Stimulated activated CD8-positive, alpha-beta memory T cell treated with anti-CD3 and anti-CD28 coated beads, Interleukin-12 subunit alpha, Interleukin-12 subunit beta, amount 100 ng/mL, for 24 hours (primary cell): Measurements from ENCODE around the gene HOXC9.
A peak's percentile ranks its signal among the peaks of the same experiment; 100 is the strongest.

Experiments
- DNase-seq: peaks from one replicate; pipeline ENCODE4 v3.0.0-alpha.2; 2020; ENCODE audit errors: extremely low read depth

HOXC9 gene

DNA sequence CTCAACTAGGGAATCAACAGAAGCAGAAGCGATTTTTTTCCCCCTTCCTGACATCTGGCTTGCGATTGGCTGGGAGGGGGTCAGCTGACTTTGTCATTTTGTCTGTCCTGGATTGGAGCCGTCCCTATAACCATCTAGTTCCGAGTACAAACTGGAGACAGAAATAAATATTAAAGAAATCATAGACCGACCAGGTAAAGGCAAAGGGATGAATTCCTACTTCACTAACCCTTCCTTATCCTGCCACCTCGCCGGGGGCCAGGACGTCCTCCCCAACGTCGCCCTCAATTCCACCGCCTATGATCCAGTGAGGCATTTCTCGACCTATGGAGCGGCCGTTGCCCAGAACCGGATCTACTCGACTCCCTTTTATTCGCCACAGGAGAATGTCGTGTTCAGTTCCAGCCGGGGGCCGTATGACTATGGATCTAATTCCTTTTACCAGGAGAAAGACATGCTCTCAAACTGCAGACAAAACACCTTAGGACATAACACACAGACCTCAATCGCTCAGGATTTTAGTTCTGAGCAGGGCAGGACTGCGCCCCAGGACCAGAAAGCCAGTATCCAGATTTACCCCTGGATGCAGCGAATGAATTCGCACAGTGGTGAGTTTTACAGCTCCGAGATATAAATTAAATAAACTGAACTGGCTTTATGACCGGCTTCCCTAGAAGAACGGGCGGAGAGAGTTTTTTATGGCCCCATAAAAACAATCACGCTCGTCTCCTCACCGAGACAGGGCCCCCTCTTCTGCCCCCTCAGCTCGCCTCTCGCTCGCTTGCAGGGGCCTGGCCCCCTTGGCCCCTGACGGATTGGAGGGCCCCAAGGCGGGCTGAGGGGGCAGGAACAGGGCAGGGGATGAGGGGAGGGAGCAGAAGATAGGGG is 28.6 kb downstream of the HOXC9 start, which contains the start of gene HOXC6:
HOXC6 (plus strand) TSS at position 127 of the 888 bp plus-strand sequence; CDS start at position 209, 82 bp downstream.
- no peak for DNase-seq

DNA sequence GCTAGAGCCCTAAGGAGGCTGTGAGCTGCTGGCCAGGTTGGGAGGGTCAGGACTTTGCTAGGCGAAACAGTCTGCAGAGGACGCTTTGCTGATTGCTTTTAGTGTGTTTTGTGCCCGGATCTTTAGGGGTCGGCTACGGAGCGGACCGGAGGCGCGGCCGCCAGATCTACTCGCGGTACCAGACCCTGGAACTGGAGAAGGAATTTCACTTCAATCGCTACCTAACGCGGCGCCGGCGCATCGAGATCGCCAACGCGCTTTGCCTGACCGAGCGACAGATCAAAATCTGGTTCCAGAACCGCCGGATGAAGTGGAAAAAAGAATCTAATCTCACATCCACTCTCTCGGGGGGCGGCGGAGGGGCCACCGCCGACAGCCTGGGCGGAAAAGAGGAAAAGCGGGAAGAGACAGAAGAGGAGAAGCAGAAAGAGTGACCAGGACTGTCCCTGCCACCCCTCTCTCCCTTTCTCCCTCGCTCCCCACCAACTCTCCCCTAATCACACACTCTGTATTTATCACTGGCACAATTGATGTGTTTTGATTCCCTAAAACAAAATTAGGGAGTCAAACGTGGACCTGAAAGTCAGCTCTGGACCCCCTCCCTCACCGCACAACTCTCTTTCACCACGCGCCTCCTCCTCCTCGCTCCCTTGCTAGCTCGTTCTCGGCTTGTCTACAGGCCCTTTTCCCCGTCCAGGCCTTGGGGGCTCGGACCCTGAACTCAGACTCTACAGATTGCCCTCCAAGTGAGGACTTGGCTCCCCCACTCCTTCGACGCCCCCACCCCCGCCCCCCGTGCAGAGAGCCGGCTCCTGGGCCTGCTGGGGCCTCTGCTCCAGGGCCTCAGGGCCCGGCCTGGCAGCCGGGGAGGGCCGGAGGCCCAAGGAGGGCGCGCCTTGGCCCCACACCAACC is 29.8 kb downstream of the HOXC9 start:
- no peak for DNase-seq

DNA sequence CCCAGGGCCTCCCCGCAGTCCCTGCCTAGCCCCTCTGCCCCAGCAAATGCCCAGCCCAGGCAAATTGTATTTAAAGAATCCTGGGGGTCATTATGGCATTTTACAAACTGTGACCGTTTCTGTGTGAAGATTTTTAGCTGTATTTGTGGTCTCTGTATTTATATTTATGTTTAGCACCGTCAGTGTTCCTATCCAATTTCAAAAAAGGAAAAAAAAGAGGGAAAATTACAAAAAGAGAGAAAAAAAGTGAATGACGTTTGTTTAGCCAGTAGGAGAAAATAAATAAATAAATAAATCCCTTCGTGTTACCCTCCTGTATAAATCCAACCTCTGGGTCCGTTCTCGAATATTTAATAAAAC is 30.5 kb downstream of the HOXC9 start:
- DNase-seq = no peak

DNA sequence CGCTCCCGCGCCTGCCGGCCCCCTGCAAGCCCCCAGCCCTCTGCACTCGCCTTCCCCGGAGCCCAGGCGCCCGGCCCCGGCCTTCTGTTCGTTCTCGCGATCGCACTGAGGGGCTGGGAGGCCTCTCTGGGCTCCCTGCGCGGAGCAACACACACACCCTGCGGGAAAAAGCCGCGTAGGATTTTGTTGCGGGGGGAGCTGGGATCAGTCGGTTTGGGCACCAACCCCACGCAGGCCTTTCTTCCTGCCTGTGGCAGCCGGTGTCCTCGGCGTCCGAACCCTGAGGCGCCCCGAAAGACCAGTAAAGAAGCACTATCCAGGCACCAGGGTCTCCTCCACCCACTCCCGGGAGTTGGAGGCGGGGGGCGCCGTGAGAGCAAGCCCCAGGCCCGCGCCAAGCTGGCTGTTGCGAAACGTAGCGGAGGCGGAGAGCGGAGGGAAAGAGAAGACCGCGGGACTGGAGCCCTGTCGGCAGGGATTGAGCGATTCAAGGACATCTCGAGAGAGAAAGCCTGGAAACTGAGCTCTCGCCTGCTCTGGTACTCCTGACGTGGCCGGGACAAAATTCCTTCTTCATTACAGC is 31.0 kb downstream of the HOXC9 start:
- DNase-seq = no peak

DNA sequence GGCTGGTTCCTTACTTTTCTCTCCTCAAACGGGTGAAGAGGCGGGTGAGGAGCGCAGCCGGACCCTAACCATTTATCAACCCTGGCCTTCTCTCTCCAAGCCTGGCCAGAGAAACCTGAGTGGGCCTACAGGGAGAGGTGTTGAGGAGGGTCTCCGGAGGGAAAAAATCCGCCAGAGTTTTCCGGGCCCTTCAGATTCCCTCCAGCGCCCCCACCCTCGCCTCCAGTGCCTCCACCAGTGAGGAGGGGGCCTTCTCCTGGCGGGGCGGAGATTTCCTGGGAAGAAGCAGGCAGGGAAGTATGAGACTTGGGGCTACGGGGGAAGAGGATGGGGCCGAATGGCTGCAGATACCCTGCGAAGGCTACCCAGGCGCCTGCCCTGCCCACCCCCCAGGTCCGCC is 31.5 kb downstream of the HOXC9 start:
- DNase-seq = no peak

DNA sequence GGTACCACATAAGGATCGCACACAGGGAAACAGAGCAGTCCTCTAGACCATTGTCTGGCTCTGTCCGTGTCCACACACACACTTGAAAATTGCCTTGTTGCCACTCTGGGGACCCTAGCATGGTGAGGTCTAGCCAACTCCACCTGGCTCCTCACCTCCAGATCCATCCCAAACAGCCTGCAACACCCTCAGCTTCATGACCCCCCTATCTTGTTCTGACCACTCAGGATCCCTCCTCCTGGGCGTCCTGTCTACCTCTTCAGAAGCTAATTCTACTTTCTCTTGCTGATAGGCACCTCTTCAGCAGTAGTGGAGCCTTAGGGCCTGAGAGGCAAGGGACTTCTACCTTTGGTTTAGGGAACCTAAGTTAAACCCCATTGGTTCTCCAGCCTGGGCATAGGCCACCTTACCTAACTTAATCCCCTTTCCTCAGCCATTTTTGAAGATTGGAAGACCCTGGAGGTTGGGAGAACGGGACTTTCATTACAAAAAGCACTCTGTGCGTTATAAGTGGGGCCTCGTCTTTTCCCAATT is 32.2 kb downstream of the HOXC9 start:
- DNase-seq = no peak

DNA sequence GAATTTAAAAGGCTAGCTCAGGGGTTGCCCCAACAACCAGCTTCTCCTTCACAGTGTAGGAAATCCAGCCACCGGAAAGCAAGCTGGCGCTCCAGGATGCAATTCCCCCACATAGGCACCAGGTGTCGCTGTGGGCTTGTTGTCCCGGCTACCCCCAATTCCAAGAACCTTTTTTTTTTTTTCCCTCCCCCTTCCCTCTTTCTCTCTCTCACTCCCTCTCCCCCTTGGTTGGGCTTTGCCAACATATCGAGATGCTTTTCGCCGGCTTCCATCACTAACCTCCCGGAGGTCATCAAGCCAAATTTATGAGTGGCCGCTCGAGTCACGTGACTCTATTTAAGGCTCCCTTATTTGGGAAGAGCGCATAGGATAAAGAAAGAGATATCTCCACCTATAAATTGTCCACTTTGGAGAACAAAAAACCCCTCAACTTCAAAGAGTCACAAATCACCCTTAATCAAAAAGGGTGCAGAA is 32.7 kb downstream of the HOXC9 start, which contains the start of gene HOXC5:
HOXC5 (plus strand) TSS at position 424 of the 474 bp plus-strand sequence. CDS start 73 bp downstream, outside the sequence.
- peak; percentile 17 for DNase-seq

DNA sequence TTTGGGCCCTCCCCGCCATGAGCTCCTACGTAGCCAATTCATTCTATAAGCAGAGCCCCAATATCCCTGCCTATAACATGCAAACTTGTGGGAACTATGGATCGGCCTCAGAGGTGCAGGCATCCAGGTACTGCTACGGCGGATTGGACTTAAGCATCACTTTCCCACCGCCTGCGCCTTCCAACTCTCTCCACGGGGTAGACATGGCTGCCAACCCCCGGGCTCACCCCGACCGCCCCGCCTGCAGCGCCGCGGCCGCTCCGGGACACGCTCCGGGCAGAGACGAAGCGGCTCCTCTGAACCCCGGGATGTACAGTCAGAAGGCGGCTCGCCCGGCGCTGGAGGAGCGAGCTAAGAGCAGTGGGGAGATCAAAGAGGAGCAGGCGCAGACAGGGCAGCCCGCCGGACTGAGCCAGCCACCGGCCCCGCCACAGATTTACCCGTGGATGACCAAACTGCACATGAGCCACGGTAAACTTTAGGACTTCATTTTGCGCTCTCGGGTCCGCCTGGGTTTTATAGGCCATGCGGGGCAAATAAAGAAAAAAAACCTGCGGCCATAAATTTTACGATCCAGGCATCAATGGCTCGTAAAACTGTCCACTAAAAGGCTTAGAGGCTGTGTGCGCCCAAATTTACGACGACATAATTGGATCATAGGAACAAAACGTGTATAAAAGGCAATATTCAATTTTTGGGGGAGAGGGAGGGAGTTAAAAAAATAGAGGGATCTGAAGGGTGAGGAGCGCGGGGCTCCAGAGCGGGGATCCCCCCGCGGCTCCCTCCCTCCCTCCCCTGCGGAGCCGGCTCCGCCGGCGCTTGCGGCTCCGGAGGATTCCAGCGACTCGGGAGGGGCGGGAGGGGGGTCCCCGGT is 33.4 kb downstream of the HOXC9 start:
- no peak for DNase-seq

DNA sequence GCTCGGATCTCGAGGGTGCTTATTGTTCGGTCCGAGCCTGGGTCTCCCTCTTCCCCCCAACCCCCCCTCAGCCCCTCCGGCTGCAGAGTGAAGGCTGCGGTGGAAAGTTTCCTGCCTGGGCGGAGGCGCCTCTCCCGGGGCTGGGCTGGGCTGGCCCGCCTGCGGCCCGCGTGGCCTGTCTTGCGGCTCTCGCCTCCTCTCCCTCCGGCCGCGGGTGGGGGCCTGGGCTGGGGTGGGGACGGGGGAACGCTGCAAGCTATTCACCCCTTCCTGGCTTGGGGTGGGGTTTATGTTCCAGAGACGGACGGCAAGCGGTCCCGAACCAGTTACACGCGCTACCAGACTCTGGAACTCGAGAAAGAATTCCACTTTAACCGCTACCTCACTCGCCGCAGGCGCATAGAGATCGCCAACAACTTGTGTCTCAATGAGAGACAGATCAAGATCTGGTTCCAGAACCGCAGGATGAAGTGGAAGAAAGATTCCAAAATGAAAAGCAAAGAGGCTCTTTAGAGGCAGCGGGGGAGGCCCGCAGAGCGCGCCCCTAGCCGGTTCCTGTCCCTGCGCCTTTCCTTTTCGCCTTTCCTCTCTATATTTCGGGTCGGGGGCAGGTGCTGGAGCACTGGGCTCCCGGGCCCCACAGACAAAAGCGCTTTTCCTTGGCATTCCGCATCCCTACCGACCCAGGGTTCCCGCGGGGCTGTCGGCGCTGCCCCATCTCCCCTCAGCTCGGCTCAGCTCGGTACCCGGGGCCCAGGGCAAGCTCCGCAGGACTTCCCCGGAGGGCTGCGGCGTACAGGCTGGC is 34.2 kb downstream of the HOXC9 start:
- no peak for DNase-seq

DNA sequence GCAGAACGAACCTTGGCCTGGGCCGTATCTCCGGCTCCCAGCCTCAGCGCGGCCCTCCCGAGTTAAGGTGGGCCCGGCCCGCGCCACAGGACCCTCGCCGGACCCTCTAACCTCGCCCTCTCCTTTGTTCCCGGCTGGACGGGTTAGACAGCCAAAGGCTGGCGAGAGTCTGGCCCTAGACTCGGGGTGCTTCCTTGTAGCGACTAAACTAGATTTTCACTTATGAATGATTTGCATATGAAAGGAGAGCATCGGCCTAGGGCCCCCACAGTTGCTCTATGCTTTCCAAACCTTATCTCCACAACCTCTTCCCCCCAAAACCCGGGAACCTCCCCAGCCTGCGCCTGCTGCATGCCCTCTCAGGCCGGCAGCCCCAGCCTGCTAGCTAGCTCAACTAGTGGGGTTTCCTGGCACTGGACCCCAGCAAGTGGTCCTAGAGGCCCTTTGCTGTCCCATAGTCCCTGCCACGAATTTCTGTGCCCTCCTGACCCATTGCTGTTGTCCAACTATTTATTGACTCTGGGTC is 34.9 kb downstream of the HOXC9 start:
- DNase-seq = no peak

DNA sequence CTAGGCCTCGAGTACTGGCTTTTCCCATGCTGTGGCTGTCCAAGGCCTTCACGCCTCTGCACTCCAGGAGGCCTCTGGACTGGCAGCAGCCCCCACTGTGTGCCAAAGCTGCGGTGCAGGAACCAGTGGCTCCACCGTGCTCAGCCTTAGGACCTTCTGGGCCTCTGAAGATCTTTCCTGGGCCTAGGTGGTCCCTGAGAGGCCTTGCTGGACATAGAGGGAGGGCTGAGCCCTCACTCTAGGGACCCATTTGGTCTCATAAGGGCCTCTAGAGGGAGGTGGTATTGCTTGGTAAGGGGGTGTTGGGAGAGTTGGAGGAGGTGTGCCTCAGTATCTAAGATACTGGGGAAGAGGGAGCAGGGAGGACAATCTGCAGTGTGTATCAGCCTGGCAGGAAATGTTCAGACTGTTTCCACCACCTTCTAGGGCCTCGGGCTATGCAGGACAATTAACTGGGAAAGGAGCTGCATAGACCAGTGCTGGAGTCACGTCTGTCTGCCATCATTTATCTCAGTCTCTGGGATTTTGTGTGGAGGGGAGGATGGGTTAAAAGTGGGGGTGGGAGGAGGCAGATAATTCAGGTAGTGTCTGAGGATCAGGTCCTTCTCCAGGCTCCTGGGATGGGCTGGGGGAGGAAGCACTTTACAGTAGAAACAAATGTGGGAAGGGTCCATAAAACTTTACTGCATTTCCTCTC is 35.8 kb downstream of the HOXC9 start:
- no peak for DNase-seq

DNA sequence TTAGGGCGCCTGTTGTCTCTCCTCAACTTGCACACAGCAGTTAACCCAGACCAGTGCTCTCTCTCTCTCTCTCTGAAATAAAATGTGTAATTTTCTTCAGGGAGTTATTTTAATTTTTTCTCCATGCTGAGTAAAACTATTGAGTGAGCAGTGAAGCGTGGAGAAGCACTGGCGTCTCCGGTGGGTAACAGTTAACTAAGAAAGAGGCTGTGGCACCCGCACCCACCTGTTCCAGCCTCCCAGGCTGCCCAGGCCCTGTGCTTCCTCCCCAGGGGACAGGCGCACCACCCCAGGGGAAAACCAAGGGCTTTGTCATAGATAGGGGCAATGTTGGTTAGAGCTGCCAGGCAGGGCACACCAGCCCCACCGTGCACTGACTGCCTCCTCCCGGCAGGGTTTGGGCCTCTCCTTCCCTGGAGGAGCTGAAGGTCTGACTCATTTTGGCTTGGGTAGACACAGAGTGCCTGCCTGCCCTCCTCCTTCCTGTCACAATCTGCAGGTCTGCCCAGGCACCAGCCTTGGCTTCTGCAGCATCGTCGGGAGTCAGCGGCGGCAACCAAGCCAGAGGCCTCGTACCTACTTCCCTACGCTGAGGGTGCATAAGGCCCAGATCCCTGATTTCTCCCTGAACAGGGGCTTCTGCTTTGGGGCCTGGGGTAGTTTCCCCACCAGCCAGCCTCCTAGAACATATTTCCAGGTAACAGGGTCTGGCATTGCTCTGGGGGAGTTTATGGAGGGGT is 36.8 kb downstream of the HOXC9 start:
- no peak for DNase-seq

DNA sequence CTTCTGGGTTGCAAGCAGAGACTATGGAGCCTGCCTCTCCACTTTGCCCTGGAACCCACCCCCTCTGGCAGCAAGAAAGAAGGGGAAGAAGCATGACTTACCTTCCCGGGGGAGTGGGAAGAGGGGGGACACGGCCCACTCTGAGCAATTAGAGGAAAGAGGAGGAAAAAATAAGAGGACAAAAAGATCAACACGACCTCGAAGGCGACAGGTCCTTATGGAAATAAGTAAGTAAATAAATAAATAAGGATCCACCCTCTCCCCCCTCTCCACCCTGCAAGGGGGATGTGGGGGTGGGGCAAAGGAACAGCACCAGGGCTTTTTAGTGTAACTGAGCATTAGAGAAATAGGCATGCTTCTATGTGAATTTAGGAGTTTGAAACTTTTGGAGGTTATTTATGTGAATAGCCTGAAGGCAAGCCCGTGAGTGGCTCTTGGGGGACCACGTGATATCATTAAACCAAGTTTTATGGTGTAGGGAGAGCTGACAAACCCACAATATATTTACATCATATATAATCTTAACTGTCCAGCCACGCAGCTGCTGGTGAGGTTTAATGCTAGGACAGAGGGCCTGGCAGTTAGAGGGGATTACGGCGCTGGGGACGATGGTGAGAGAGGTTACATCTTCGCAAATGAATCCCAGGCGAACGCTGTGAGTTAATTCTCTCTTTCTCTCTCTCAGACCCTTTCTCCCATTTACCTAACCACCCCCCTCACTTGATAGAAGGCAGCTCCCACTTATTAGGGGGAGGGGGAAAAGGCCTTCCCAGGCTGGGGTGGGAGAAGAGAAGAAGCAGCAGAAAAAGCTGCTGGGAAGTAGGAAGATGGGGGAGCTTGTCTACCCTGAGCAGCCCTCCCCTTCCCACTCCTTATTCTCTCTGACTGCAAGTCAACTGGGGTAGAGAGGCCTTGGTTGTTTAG is 37.7 kb downstream of the HOXC9 start:
- DNase-seq = no peak

DNA sequence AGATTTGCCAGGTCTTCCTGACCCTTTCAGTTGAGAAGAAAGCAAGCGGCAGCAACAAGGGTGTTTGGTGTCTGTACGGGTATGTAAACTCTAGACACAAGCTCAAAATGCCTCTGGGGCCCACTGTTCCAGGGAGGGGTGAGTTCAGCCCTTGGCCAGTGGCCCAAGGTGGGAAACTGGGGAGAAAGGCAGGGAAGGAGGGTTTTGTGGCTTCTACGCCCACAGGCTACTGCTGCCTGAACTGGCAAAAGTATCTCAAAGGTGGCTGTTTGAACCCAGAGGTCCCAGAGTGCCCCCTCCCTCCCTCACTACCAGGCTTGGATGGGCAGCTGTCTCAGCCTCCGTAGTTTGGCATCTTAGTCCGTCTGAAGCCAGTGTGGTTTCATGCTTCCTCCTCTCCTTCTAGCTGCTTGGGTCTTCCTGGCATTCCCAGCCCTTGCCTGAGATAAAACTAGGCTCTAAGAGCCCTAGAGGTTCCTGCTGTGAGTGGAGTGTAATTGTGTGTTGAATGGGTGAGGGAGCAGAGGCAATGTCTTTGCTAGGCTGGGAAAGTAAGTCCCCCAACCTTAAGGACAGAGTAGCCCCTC is 38.4 kb downstream of the HOXC9 start:
- no peak for DNase-seq

DNA sequence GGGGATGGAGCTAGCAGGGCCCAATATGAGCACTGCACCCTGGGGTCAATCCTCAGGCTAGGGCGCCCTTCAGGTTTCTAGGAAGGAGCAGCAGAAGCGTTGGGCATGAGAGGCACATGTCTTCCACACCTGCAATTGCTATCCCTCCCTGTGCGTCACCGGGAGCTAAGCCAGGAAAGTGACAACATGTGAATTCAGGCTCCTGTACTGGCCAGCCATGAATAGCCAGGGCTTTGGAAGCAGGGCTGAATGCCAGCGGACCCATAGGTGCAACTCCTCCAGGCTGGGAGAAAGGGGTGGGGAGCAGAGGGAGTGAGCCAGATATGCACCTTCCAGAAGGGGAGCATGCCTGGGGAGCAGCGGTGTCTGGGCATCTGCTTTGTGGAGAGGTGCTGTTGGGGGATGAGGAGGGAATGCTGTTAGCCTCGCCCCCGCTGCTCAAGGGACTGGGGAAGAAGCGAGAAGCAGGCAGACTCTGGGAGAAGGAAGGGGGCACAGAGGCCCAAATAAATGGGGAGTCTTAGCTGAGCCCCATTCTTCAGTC is 39.0 kb downstream of the HOXC9 start:
- no peak for DNase-seq

DNA sequence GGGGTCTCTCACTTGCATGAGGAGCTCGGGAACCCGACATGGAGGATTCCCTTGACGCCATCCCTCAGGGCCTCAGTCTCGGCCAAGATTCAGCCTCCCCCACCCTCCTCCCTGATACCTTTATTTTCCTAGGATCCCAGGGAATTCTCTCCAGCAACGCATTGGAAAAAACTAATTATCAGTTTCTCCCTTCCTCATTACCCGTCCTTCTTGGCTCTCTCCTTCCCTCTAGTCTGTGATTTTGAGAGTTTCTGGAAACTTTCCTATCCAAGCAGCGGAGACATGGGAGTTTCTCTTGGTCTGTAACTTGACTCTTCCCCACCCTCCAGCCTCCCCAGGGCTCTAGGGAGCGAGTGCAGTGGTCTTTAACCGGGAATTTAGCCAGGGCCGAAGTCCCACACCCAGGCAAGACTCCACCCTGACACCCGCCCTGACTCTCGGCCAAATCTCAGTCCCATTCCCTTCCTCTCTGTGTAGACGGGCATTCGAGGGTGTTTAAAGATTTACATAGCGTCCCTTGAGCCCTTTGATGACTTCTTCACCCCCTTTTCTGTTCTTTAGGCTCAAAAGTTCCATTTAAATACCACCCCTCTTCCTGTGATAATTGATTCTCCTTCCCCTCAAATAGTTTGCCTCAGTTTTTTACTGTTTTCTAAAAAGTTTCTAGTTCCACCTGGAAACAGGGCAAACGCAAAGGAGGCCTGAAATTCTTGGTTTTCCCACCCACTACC is 39.6 kb downstream of the HOXC9 start:
- DNase-seq = no peak
